Ishikawa (cell line): ENCODE measurements around the gene TSEN15.

Experiments used
- CEBPB ChIP-seq: IDR thresholded peaks from 2 replicates; pipeline ENCODE4 v1.6.1; 2012
- CREB1 ChIP-seq: IDR thresholded peaks from 2 replicates; pipeline ENCODE4 v1.6.1; 2012; ENCODE audit warnings: low read depth
- EGR1 ChIP-seq: IDR thresholded peaks from 2 replicates; pipeline ENCODE4 v1.6.1; 2012
- EP300 ChIP-seq: IDR thresholded peaks from 2 replicates; pipeline ENCODE4 v1.6.1; 2012; ENCODE audit warnings: borderline replicate concordance
- FOXM1 ChIP-seq: IDR thresholded peaks from 2 replicates; pipeline ENCODE4 v1.6.1; 2012; ENCODE audit warnings: low read depth, borderline replicate concordance
- MAX ChIP-seq: IDR thresholded peaks from 2 replicates; pipeline ENCODE4 v1.6.1; 2012
- NFIC ChIP-seq: IDR thresholded peaks from 2 replicates; pipeline ENCODE4 v1.6.1; 2012
- RAD21 ChIP-seq: IDR thresholded peaks from 2 replicates; pipeline ENCODE4 v1.6.1; 2012; ENCODE audit warnings: low read depth
- TAF1 ChIP-seq: IDR thresholded peaks from 2 replicates; pipeline ENCODE4 v1.6.1; 2012; ENCODE audit warnings: low read depth, mild to moderate bottlenecking
- TCF12 ChIP-seq: IDR thresholded peaks from 2 replicates; pipeline ENCODE4 v1.6.1; 2012; ENCODE audit warnings: low read depth
- TEAD4 ChIP-seq: IDR thresholded peaks from 2 replicates; pipeline ENCODE4 v1.6.1; 2012
- YY1 ChIP-seq: IDR thresholded peaks from 2 replicates; pipeline ENCODE4 v1.6.1; 2012; ENCODE audit warnings: low read depth
- TF ChIP-seq, protein P1 (sequence below): IDR thresholded peaks from 2 replicates; pipeline ENCODE4 v1.6.1; 2012; ENCODE audit warnings: low read depth, mild to moderate bottlenecking

- no peak for TF ChIP-seq EGR1
- TF ChIP-seq TAF1: peak; percentile 64; the same call in 1 of the 2 replicates
- no peak for TF ChIP-seq YY1
- TF ChIP-seq CEBPB: no peak
- no peak for TF ChIP-seq RAD21
- TF ChIP-seq NFIC: no peak; the same call in 1 of the 2 replicates
- TF ChIP-seq, protein P1, sequence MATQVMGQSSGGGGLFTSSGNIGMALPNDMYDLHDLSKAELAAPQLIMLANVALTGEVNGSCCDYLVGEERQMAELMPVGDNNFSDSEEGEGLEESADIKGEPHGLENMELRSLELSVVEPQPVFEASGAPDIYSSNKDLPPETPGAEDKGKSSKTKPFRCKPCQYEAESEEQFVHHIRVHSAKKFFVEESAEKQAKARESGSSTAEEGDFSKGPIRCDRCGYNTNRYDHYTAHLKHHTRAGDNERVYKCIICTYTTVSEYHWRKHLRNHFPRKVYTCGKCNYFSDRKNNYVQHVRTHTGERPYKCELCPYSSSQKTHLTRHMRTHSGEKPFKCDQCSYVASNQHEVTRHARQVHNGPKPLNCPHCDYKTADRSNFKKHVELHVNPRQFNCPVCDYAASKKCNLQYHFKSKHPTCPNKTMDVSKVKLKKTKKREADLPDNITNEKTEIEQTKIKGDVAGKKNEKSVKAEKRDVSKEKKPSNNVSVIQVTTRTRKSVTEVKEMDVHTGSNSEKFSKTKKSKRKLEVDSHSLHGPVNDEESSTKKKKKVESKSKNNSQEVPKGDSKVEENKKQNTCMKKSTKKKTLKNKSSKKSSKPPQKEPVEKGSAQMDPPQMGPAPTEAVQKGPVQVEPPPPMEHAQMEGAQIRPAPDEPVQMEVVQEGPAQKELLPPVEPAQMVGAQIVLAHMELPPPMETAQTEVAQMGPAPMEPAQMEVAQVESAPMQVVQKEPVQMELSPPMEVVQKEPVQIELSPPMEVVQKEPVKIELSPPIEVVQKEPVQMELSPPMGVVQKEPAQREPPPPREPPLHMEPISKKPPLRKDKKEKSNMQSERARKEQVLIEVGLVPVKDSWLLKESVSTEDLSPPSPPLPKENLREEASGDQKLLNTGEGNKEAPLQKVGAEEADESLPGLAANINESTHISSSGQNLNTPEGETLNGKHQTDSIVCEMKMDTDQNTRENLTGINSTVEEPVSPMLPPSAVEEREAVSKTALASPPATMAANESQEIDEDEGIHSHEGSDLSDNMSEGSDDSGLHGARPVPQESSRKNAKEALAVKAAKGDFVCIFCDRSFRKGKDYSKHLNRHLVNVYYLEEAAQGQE: no peak
- TF ChIP-seq CREB1: no peak
- TF ChIP-seq MAX: 0 out of 2 replicates have a peak, but pooled peaks have one; percentile 45
- no peak for TF ChIP-seq TEAD4
- no peak for TF ChIP-seq FOXM1
- TF ChIP-seq EP300: no peak
- TF ChIP-seq TCF12: no peak
Measured at GRCh38 chr1:184036517-184036949, 15.0 kb upstream of the TSEN15 start.
